Measurements from ENCODE around the gene TMPO. TPM values are rescaled to one million over a fixed set of nuclear protein-coding genes. Genes with fewer than 3 reads are reported as not detected.

Gene TMPO
- polyA plus RNA-seq, 1 of the 3 experiments (the other 2 are of a cell fraction): 20.8 TPM

- POLR2A ChIA-PET: interaction anchor here (0.9 to 1.0 kb wide), 2 partner anchors 12 kb away, joined by 3 read pairs; partner anchors contain the start of gene TMPO
- 2% methylated on average over 39 of the region's 43 CpGs for WGBS (ENCODE audit: low lambda C conversion rate)
- TF ChIP-seq RXRA (IDR thresholded peaks at IDR 0.05; ENCODE audit: borderline replicate concordance, low read depth) (peak; percentile 53; the same call in 1 of the 2 replicates), TCF12 (IDR thresholded peaks at IDR 0.05) (no peak), EZH2phosphoT487 (IDR thresholded peaks at IDR 0.05; ENCODE audit: borderline replicate concordance, low read depth) (no peak), ELF1 (IDR thresholded peaks at IDR 0.05) (no peak), CHD2 (IDR thresholded peaks at IDR 0.05; ENCODE audit: low read length, partially characterized antibody) (peak; percentile 63), PBX3 (IDR thresholded peaks at IDR 0.05) (peak; percentile 2; the same call in 1 of the 2 replicates), MXI1 (IDR thresholded peaks at IDR 0.05; ENCODE audit: low read depth, low read length) (peak; percentile 70; the same call in 1 of the 2 replicates), NFIC (IDR thresholded peaks at IDR 0.05; ENCODE audit: borderline replicate concordance) (peak; percentile 83), NRF1 (IDR thresholded peaks at IDR 0.05; ENCODE audit: low read depth, low read length) (no peak), TAF1 (IDR thresholded peaks at IDR 0.05; ENCODE audit: borderline replicate concordance, low read depth, low read length) (peak; percentile 71), ZBTB33 (IDR thresholded peaks at IDR 0.05; ENCODE audit: borderline replicate concordance, low read depth) (no peak), YY1 (IDR thresholded peaks at IDR 0.05; ENCODE audit: low read depth) (peak; percentile 93), POLR2AphosphoS5 (IDR thresholded peaks at IDR 0.05; ENCODE audit: low read depth, low read length) (peak; percentile 57), FOSL2 (IDR thresholded peaks at IDR 0.05; ENCODE audit: borderline replicate concordance, low read depth) (peak; percentile 66), SMC3 (IDR thresholded peaks at IDR 0.05; ENCODE audit: low read depth, low read length) (no peak), RCOR1 (IDR thresholded peaks at IDR 0.05; ENCODE audit: low read length) (peak; percentile 71; the same call in 1 of the 2 replicates), EP300 (IDR thresholded peaks at IDR 0.05; ENCODE audit: borderline replicate concordance in 1 of 2, low read depth in 1 of 2, low read length in 1 of 2) (peak in 1 of 2 experiments; percentile 34; a peak in 1 of 4 replicates), RFX5 (IDR thresholded peaks at IDR 0.05; ENCODE audit: low read length) (no peak)
- TF ChIP-seq, protein P1, sequence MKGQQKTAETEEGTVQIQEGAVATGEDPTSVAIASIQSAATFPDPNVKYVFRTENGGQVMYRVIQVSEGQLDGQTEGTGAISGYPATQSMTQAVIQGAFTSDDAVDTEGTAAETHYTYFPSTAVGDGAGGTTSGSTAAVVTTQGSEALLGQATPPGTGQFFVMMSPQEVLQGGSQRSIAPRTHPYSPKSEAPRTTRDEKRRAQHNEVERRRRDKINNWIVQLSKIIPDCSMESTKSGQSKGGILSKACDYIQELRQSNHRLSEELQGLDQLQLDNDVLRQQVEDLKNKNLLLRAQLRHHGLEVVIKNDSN (IDR thresholded peaks at IDR 0.05; ENCODE audit: borderline replicate concordance, low read depth): no peak
- TF ChIP-seq, protein P2, sequence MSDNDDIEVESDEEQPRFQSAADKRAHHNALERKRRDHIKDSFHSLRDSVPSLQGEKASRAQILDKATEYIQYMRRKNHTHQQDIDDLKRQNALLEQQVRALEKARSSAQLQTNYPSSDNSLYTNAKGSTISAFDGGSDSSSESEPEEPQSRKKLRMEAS (IDR thresholded peaks at IDR 0.05; ENCODE audit: low read depth): no peak
- TF ChIP-seq, protein P3, sequence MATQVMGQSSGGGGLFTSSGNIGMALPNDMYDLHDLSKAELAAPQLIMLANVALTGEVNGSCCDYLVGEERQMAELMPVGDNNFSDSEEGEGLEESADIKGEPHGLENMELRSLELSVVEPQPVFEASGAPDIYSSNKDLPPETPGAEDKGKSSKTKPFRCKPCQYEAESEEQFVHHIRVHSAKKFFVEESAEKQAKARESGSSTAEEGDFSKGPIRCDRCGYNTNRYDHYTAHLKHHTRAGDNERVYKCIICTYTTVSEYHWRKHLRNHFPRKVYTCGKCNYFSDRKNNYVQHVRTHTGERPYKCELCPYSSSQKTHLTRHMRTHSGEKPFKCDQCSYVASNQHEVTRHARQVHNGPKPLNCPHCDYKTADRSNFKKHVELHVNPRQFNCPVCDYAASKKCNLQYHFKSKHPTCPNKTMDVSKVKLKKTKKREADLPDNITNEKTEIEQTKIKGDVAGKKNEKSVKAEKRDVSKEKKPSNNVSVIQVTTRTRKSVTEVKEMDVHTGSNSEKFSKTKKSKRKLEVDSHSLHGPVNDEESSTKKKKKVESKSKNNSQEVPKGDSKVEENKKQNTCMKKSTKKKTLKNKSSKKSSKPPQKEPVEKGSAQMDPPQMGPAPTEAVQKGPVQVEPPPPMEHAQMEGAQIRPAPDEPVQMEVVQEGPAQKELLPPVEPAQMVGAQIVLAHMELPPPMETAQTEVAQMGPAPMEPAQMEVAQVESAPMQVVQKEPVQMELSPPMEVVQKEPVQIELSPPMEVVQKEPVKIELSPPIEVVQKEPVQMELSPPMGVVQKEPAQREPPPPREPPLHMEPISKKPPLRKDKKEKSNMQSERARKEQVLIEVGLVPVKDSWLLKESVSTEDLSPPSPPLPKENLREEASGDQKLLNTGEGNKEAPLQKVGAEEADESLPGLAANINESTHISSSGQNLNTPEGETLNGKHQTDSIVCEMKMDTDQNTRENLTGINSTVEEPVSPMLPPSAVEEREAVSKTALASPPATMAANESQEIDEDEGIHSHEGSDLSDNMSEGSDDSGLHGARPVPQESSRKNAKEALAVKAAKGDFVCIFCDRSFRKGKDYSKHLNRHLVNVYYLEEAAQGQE (IDR thresholded peaks at IDR 0.05; ENCODE audit: low read depth, low read length): 0 out of 2 replicates have a peak, but pooled peaks have one; percentile 27
- TF ChIP-seq, protein P4, sequence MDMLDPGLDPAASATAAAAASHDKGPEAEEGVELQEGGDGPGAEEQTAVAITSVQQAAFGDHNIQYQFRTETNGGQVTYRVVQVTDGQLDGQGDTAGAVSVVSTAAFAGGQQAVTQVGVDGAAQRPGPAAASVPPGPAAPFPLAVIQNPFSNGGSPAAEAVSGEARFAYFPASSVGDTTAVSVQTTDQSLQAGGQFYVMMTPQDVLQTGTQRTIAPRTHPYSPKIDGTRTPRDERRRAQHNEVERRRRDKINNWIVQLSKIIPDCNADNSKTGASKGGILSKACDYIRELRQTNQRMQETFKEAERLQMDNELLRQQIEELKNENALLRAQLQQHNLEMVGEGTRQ (IDR thresholded peaks at IDR 0.05; ENCODE audit: borderline replicate concordance, low read depth, low read length): no peak
These were observed 11.6 kb upstream of the TMPO start for GRCh38 chr12:98503592-98504367.

More at GRCh38 chr12:98503592-98504367, 11.6 kb upstream of the TMPO start:
- Histone ChIP-seq H3K27me3 (ENCODE audit: insufficient read depth) (no peaks in the 10 kb centered on the region), H3K9ac (peak overlapping the region; percentile 86), H3K4me2 (peak overlapping the region; percentile 81), H3K4me1 (ENCODE audit: control insufficient read depth in 1 of 2, insufficient read depth in 2 of 2, low read depth in 1 of 2, low read length in 1 of 2) (peaks cover 0 to 5% of the 10 kb centered on the region in 2 experiments; a peak in 1 of 4 replicates), H3K4me3 (ENCODE audit: low read depth in 2 of 2, low read length in 1 of 2) (peak overlapping the region; percentile 71 to 86), H3K9me3 (no peaks in the 10 kb centered on the region), H3K79me2 (ENCODE audit: insufficient read depth) (no peaks in the 10 kb centered on the region), H3K27ac (ENCODE audit: low read depth in 2 of 2, low read length in 1 of 2) (peak overlapping the region; percentile 96 to 99), H4K20me1 (ENCODE audit: insufficient read depth) (no peaks in the 10 kb centered on the region), H3K9me2 (no peaks in the 10 kb centered on the region), H2AFZ (ENCODE audit: low read depth) (peak overlapping the region; percentile 91), H3K36me3 (replicated peaks in 1 of 2; ENCODE audit: control insufficient read depth in 1 of 2, insufficient read depth in 2 of 2, low read length in 1 of 2) (no peaks in the 10 kb centered on the region), H3F3A (replicated peaks; ENCODE audit: insufficient read depth) (peaks cover 14% of the 10 kb centered on the region)
- CTCF ChIA-PET: interaction anchor here (1.0 to 1.4 kb wide), 5 partner anchors 10 to 45 kb away, joined by 3 to 4 read pairs (median 3); no protein-coding TSS in a partner anchor
- peak; percentile 81 for DNase-seq
